Mammary microvascular endothelial cell (primary cell): ENCODE data around the gene GOLGA6D. TPM values are rescaled to one million over a fixed set of nuclear protein-coding genes. Genes with fewer than 3 reads are reported as not detected.

Source experiments
- total RNA-seq: library from RNA; depleted of rRNA; stranded (reverse); fragments of >200 nt; gene quantifications from 2 replicates; pipeline ENCODE4 v1.2.3, GENCODE V29; 2015

The GOLGA6D gene
- not detected in 2 replicates for total RNA-seq

GRCh38 chr15:75282572-75282971, at the start of gene GOLGA6D:
Gene GOLGA6D, plus strand, starts transcription at chr15:75282835. Its CDS starts 41 bp downstream, at chr15:75282876.

GRCh38 chr15:75258034-75258433, 24.6 kb upstream of the GOLGA6D start, which contains the start of gene GOLGA6C:
Gene GOLGA6C, plus strand, starts transcription at chr15:75258334. Its CDS starts 265 bp downstream, at chr15:75258599.

GRCh38 chr15:75335705-75336355, 53.2 kb downstream of the GOLGA6D start, which contains the start of gene COMMD4:
Gene COMMD4, plus strand, starts transcription at chr15:75336063. Its CDS starts 27 bp downstream, at chr15:75336090.

Other genes starting within 250 kb of the GOLGA6D start
- gene C15orf39, start 81.0 kb upstream of the GOLGA6D start, total RNA-seq = 15.5 and 19.8 TPM in 2 replicates
- gene GOLGA6C, start 24.5 kb upstream of the GOLGA6D start, total RNA-seq = not detected in 2 replicates
- gene COMMD4, start 53.2 kb downstream of the GOLGA6D start, total RNA-seq = 112 and 117 TPM in 2 replicates
- 4.9 and 7.9 TPM in 2 replicates for gene NEIL1, start 64.2 kb downstream of the GOLGA6D start, total RNA-seq
- 62.7 and 72.3 TPM in 2 replicates for gene MAN2C1, start 85.8 kb downstream of the GOLGA6D start, total RNA-seq
- gene SIN3A, start 168.9 kb downstream of the GOLGA6D start, total RNA-seq = 14.8 and 17.1 TPM in 2 replicates